B cell (primary cell): ENCODE results near the gene SHPK. TPM values are rescaled to one million over a fixed set of nuclear protein-coding genes. Genes with fewer than 3 reads are reported as not detected.

Experiments used
- ATAC-seq: fragments of 200-7000 bp; cut with Tn5 transposase; one replicate; pipeline ENCODE4 v1.10.0; 2021; ENCODE audit warnings: low read depth, mild to moderate bottlenecking, moderate number of reproducible peaks, moderate library complexity
- CTCF ChIA-PET: fragments of 350-600 bp; sonication (Branson Sonifier 250); formaldehyde crosslinking; loops from one replicate; lab custom pipeline; 2021; ENCODE audit warnings: antibody characterized with exemption, inconsistent platforms; lab: Charles Lee
- POLR2A ChIA-PET: fragments of 350-600 bp; sonication (Branson Sonifier 250); formaldehyde crosslinking; loops from one replicate; lab custom pipeline; 2021; ENCODE audit warnings: antibody characterized with exemption; lab: Charles Lee
- DNase-seq: peaks from one replicate; pipeline ENCODE4 v3.0.0; 2013
- H2AFZ ChIP-seq: 2 replicates; pipeline ENCODE4 v1.6.1; 2012; ENCODE audit warnings: mild to moderate bottlenecking, low read depth, low read length; ENCODE audit not compliant: insufficient read depth, poor library complexity, severe bottlenecking
- H3K27ac ChIP-seq, 2 donors: 1 replicate in 1 of 2; 2 replicates in 1 of 2; pipeline ENCODE4 v1.5.1; 2012 to 2013; ENCODE audit warnings: low read length in 2 of 2, mild to moderate bottlenecking in 2 of 2, moderate library complexity in 1 of 2
- H3K27me3 ChIP-seq, 4 experiments: fragments of 200-600 bp in 1 of 4; sonication (generic) in 1 of 4; replicated peaks in 1 of 4; 1 replicate in 2 of 4; 2 replicates in 2 of 4; pipeline versions ENCODE4 v1.6.1 to v1.7.0; 2013 to 2016; ENCODE audit warnings: low read length in 3 of 4, mild to moderate bottlenecking in 2 of 4, mixed read lengths in 1 of 4, moderate library complexity in 1 of 4; ENCODE audit not compliant: insufficient read depth in 4 of 4, control insufficient read depth in 3 of 4; ENCODE audit errors: control extremely low read depth in 1 of 4
- H3K36me3 ChIP-seq, 2 experiments: replicated peaks in 1 of 2; 1 replicate in 1 of 2; 2 replicates in 1 of 2; pipeline versions ENCODE4 v1.6.1 to v1.7.1; 2013; ENCODE audit warnings: low read length in 1 of 2; ENCODE audit not compliant: insufficient read depth in 2 of 2, control insufficient read depth in 1 of 2; ENCODE audit errors: control extremely low read depth in 1 of 2, extremely low read depth in 1 of 2
- H3K4me1 ChIP-seq, 2 donors: fragments of 200-600 bp in 1 of 2; sonication (generic) in 1 of 2; 1 replicate in 1 of 2; 2 replicates in 1 of 2; pipeline versions ENCODE4 v1.5.1 to v1.6.1; 2013 to 2017; ENCODE audit warnings: low read length in 2 of 2; ENCODE audit not compliant: control insufficient read depth in 2 of 2, insufficient read depth in 2 of 2
- H3K4me2 ChIP-seq: replicated peaks from 2 replicates; pipeline ENCODE3; 2012; ENCODE audit warnings: mild to moderate bottlenecking, low read depth, low read length; ENCODE audit not compliant: poor library complexity, severe bottlenecking
- H3K4me3 ChIP-seq, 5 experiments: fragments of 200-600 bp in 1 of 5; sonication (generic) in 1 of 5; 1 replicate in 3 of 5; 2 replicates in 2 of 5; pipeline versions ENCODE4 v1.5.1 to v1.7.0; 2011 to 2016; ENCODE audit warnings: low read length in 4 of 5, mild to moderate bottlenecking in 4 of 5, low read depth in 2 of 5, control low read depth in 1 of 5, moderate library complexity in 1 of 5; ENCODE audit not compliant: insufficient read depth in 1 of 5; ENCODE audit errors: control extremely low read depth in 1 of 5, extremely low read depth in 1 of 5
- H3K79me2 ChIP-seq: fragments of 200-600 bp; sonication (generic); one replicate; pipeline ENCODE4 v1.6.0; 2016; ENCODE audit warnings: low read length; ENCODE audit not compliant: control insufficient read depth, insufficient read depth
- H3K9ac ChIP-seq: fragments of 200-600 bp; sonication (generic); 2 replicates; pipeline ENCODE4 v1.6.1; 2017; ENCODE audit warnings: mild to moderate bottlenecking, low read length, moderate library complexity
- H3K9me3 ChIP-seq, 3 donors: one replicate each; pipeline versions ENCODE4 v1.6.1 to v1.7.1; 2013; ENCODE audit warnings: low read length in 2 of 3; ENCODE audit not compliant: control insufficient read depth in 2 of 3, insufficient read depth in 1 of 3; ENCODE audit errors: control extremely low read depth in 1 of 3
- H4K20me1 ChIP-seq: 2 replicates; pipeline ENCODE4 v1.6.0; 2012; ENCODE audit warnings: mild to moderate bottlenecking, low read length; ENCODE audit not compliant: insufficient read depth, control insufficient read depth, poor library complexity, severe bottlenecking
- H3K27ac Mint-ChIP-seq: one replicate; pipeline ENCODE4 v1.8.0; 2021; ENCODE audit warnings: mixed read lengths
- H3K27me3 Mint-ChIP-seq: one replicate; pipeline ENCODE4 v1.8.0; 2021; ENCODE audit warnings: mixed read lengths
- H3K4me1 Mint-ChIP-seq: one replicate; pipeline ENCODE4 v1.8.0; 2021; ENCODE audit warnings: mixed read lengths
- H3K4me3 Mint-ChIP-seq: one replicate; pipeline ENCODE4 v1.8.0; 2021; ENCODE audit warnings: mixed read lengths
- H3K9me3 Mint-ChIP-seq: one replicate; pipeline ENCODE4 v1.8.0; 2022; ENCODE audit warnings: mixed read lengths; ENCODE audit not compliant: insufficient read depth
- EZH2 ChIP-seq: IDR thresholded peaks from 2 replicates; pipeline ENCODE4 v1.6.1; 2012; ENCODE audit warnings: borderline replicate concordance, low read depth, mild to moderate bottlenecking, moderate library complexity, low read length; ENCODE audit not compliant: insufficient read depth, poor library complexity, severe bottlenecking
- WGBS: methylation state at CpG from one replicate; pipeline ENCODE4 v1.1.5; 2013; ENCODE audit warnings: missing lambda C conversion rate; ENCODE audit not compliant: insufficient coverage; 5-methylcytosine and 5-hydroxymethylcytosine counted together
- intact Hi-C: fragments of 100-400 bp; cut with micrococcal nuclease; formaldehyde crosslinking; loops from one replicate; pipeline ENCODE4 v1.10.0; 2022
- polyA plus RNA-seq: library from polyadenylated mRNA; depleted of rRNA; stranded (reverse); fragments of >200 nt; gene quantifications from 2 replicates; pipeline ENCODE4 v1.2.3, GENCODE V29; 2012
- total RNA-seq, 2 donors: library from RNA; stranded (reverse); fragments of 120-200 nt in 1 of 2; gene quantifications; 1 replicate in 1 of 2; 2 replicates in 1 of 2; pipeline versions ENCODE4 v1.2.3 to v1.2.4, GENCODE V29; 2013 to 2022
- TF ChIP-seq, protein P1 (sequence below): fragments of 200-600 bp; IDR thresholded peaks from one replicate; pipeline ENCODE4 v1.8.0; 2022; ENCODE audit warnings: antibody characterized with exemption, mild to moderate bottlenecking

SHPK gene
- total and polyA plus RNA-seq, 2 donors (not counting 1 experiment from before 2014, with no cell fraction given): 5.9 to 16.1 TPM

DNA sequence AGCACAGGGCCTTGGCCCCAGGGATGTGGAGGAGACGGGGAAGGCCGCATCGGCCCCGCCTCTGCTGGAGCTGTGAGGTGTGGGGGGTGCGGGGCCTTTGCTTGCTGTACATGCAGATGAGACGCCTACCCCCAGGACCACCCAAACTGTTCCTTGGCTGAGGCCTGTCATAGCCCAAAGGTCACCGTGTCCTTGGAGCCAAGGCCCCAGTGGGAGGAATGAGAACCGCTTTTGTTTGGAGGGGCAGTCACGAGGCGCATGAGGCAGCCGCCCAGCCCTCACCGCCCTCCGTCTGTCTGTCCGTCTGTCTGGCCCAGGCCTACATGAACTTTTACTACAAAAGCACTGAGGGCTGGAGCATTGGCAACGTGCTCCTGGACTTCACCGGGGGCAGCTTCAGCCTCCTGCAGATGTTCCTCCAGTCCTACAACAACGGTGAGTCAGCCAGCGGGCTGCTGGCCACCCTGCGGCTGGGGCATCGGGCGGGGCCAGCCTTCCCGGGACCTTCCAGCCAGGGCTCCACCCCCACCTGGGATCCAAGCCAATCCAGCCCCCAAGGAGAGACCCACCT is 23.6 kb upstream of the SHPK start:
- no peak overlapping the region for H3K27ac Mint-ChIP-seq
- Histone ChIP-seq H3K4me1 (peaks cover 0 to 4% of the 10 kb centered on the region in 2 donors), H4K20me1 (no peaks in the 10 kb centered on the region), H3K4me3 (no peak overlapping the region), H3K9me3 (no peaks in the 10 kb centered on the region), H3K27ac (no peak overlapping the region), H3K4me2 (no peak overlapping the region), H3K9ac (no peak overlapping the region), H3K79me2 (no peaks in the 10 kb centered on the region), H2AFZ (no peak overlapping the region), H3K36me3 (peaks cover 0 to 5% of the 10 kb centered on the region in 2 experiments), H3K27me3 (no peaks in the 10 kb centered on the region)
- ATAC-seq (no peak), DNase-seq (no peak)
- ChIA-PET POLR2A (interaction anchor here (0.6 kb wide), 1 partner anchor 22 kb away, joined by 3 read pairs; no protein-coding TSS in a partner anchor), CTCF (no interaction called here)
- H3K4me3 Mint-ChIP-seq: no peak overlapping the region
- TF ChIP-seq, protein P1, sequence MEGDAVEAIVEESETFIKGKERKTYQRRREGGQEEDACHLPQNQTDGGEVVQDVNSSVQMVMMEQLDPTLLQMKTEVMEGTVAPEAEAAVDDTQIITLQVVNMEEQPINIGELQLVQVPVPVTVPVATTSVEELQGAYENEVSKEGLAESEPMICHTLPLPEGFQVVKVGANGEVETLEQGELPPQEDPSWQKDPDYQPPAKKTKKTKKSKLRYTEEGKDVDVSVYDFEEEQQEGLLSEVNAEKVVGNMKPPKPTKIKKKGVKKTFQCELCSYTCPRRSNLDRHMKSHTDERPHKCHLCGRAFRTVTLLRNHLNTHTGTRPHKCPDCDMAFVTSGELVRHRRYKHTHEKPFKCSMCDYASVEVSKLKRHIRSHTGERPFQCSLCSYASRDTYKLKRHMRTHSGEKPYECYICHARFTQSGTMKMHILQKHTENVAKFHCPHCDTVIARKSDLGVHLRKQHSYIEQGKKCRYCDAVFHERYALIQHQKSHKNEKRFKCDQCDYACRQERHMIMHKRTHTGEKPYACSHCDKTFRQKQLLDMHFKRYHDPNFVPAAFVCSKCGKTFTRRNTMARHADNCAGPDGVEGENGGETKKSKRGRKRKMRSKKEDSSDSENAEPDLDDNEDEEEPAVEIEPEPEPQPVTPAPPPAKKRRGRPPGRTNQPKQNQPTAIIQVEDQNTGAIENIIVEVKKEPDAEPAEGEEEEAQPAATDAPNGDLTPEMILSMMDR: no peak
- no peak for TF ChIP-seq EZH2
- 94% methylated on average over 16 of the region's 22 CpGs for WGBS
- no peaks in the 10 kb centered on the region for H3K27me3 Mint-ChIP-seq
- intact Hi-C loops: no loop called here
- H3K9me3 Mint-ChIP-seq: no peaks in the 10 kb centered on the region
- H3K4me1 Mint-ChIP-seq: peaks cover 2% of the 10 kb centered on the region

DNA sequence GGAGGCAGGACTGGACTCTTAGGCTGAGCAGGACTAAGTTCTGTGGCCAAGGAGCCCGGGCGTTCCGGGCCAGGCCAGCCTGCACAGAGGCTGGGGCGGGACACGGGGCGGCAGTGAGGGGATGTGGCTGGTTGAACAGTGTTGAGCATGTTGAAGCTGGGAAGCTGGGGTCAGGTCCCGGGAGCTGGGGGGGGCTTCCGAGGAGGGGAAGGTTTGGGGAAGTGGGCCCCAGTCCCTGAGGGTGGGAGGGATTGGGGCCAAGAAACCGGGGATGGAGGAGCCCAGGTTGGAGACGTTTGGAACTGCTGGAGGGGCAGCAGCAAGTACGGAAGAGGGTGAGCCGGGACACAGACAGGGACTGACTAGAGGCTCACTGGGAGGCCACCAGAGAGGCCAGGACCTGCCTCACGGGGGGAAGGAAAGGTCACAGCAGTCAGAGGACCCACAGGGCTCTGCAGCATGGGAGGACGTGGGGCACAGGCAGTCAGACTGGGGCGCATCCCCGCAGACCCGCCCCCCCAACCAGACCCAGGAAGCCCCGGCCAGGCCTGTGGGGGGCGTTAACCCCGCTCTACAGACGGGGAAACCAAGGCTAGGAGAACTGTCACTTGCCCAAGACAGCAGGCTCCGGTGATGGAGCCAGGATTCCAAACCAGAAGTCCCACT is 22.9 kb upstream of the SHPK start:
- Histone ChIP-seq H3K36me3 (peaks cover 0 to 4% of the 10 kb centered on the region in 2 experiments), H3K9me3 (no peaks in the 10 kb centered on the region), H3K27ac (no peak overlapping the region), H3K27me3 (no peaks in the 10 kb centered on the region), H3K4me2 (no peak overlapping the region), H4K20me1 (no peaks in the 10 kb centered on the region), H3K4me3 (no peak overlapping the region), H2AFZ (no peak overlapping the region), H3K9ac (no peak overlapping the region), H3K4me1 (peaks cover 0 to 4% of the 10 kb centered on the region in 2 donors), H3K79me2 (no peaks in the 10 kb centered on the region)
- no peak for TF ChIP-seq EZH2
- TF ChIP-seq, protein P1: no peak
- intact Hi-C loops: no loop called here
- DNase-seq (no peak), ATAC-seq (no peak)
- H3K4me3 Mint-ChIP-seq: no peak overlapping the region
- H3K4me1 Mint-ChIP-seq: peaks cover 2% of the 10 kb centered on the region
- ChIA-PET CTCF (no interaction called here), POLR2A (interaction anchor here (0.6 to 0.7 kb wide), 2 partner anchors 21 to 362 kb away, joined by 3 to 8 read pairs; no protein-coding TSS in a partner anchor)
- no peaks in the 10 kb centered on the region for H3K9me3 Mint-ChIP-seq
- H3K27me3 Mint-ChIP-seq: no peaks in the 10 kb centered on the region
- H3K27ac Mint-ChIP-seq: no peak overlapping the region
- 88% methylated on average over 19 of the region's 22 CpGs for WGBS
